Measurements from ENCODE around the gene RGSL1. TPM values are rescaled to one million over a fixed set of nuclear protein-coding genes. Genes with fewer than 3 reads are reported as not detected.

Gene RGSL1
- polyA plus RNA-seq, 3 donors = not detected

DNA sequence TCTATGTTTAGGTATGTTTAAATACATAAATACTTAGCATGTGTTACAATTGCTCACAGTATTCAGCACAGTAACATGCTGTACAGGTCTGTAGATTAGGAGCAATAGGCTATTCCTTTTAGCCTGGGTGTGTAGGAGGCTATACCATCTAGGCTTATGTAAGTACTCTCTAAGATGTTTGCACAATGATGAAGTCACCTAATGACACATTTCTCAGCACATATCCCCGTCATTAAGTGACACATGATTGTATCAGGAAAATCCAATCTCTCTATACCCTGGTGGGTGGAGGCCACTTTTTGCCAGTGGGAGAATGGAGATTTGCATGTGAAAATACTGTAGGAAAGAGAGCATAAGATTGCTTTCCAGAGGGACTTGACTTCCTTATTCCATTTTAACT is 43.9 kb upstream of the RGSL1 start:
- Mint-ChIP-seq H3K27me3 (ENCODE audit: low read depth in 3 of 3) (peaks cover 2 to 7% (median 4%) of the 10 kb centered on the region in 3 donors), H3K4me3 (no peak overlapping the region), H3K4me1 (no peaks in the 10 kb centered on the region), H3K9me3 (peaks cover 4 to 11% (median 8%) of the 10 kb centered on the region in 7 donors), H3K27ac (no peak overlapping the region), H3K36me3 (no peaks in the 10 kb centered on the region)
- no peaks in the 10 kb centered on the region for H3K27me3 ChIP-seq (ENCODE audit: control insufficient read depth in 2 of 2, insufficient read depth in 2 of 2, low read length in 2 of 2)
- no peak overlapping the region for H3K27ac ChIP-seq (ENCODE audit: low read depth in 1 of 2, low read length in 2 of 2)
- H3K36me3 ChIP-seq (replicated peaks in 1 of 2; ENCODE audit: control insufficient read depth in 1 of 2, insufficient read depth in 2 of 2, low read length in 2 of 2) = no peaks in the 10 kb centered on the region
- H3K4me2 ChIP-seq (replicated peaks; ENCODE audit: extremely low read depth, low read length, poor library complexity, severe bottlenecking) = no peak overlapping the region
- H3K79me2 ChIP-seq (ENCODE audit: insufficient read depth, low read length) = no peaks in the 10 kb centered on the region
- H3K4me3 ChIP-seq (replicated peaks in 1 of 3; ENCODE audit: low read depth in 2 of 3, low read length in 3 of 3) = no peak overlapping the region
- intact Hi-C loops (cut with micrococcal nuclease) = no loop called here
- no CpG with 5 or more reads among the region's 1 CpG for WGBS (ENCODE audit: insufficient coverage)
- no peaks in the 10 kb centered on the region for H4K20me1 ChIP-seq (ENCODE audit: insufficient read depth, low read length)
- H3K9me3 ChIP-seq (replicated peaks in 1 of 2; ENCODE audit: control insufficient read depth in 1 of 2, insufficient read depth in 1 of 2, low read length in 2 of 2) = peaks cover 3 to 6% of the 10 kb centered on the region in 2 donors
- no peaks in the 10 kb centered on the region for H3K4me1 ChIP-seq (ENCODE audit: control insufficient read depth in 1 of 2, insufficient read depth in 2 of 2, low read length in 2 of 2)
- H2AFZ ChIP-seq (ENCODE audit: insufficient read depth, low read depth, low read length, poor library complexity, severe bottlenecking) = no peak overlapping the region
- TF ChIP-seq, protein P1, sequence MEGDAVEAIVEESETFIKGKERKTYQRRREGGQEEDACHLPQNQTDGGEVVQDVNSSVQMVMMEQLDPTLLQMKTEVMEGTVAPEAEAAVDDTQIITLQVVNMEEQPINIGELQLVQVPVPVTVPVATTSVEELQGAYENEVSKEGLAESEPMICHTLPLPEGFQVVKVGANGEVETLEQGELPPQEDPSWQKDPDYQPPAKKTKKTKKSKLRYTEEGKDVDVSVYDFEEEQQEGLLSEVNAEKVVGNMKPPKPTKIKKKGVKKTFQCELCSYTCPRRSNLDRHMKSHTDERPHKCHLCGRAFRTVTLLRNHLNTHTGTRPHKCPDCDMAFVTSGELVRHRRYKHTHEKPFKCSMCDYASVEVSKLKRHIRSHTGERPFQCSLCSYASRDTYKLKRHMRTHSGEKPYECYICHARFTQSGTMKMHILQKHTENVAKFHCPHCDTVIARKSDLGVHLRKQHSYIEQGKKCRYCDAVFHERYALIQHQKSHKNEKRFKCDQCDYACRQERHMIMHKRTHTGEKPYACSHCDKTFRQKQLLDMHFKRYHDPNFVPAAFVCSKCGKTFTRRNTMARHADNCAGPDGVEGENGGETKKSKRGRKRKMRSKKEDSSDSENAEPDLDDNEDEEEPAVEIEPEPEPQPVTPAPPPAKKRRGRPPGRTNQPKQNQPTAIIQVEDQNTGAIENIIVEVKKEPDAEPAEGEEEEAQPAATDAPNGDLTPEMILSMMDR (IDR thresholded peaks at IDR 0.05) = no peak
- no peak for DNase-seq
- H3K9ac ChIP-seq (ENCODE audit: insufficient read depth, low read length, poor library complexity, severe bottlenecking) = no peak overlapping the region

DNA sequence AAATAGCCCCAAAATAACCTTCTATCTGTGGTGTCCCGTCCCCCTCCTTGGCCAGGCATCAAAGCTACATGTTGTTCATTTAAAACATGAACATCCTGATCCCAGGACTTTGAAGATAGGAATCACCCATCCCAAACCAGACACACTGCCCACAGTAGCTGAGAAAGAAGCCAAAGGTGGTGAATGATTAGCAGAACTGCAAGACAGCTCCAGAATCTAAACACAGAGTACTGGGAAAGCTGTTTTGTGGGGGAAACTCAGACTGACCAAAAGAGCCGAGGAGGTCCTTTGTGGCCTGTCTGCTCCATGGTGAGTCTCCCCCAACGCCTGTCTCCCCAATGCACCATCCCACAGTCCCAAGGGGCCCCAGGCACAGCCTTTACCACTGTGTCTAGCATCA is 42.2 kb upstream of the RGSL1 start:
- no peaks in the 10 kb centered on the region for H3K79me2 ChIP-seq (ENCODE audit: insufficient read depth, low read length)
- H3K9ac ChIP-seq (ENCODE audit: insufficient read depth, low read length, poor library complexity, severe bottlenecking) = no peak overlapping the region
- Mint-ChIP-seq H3K36me3 (no peaks in the 10 kb centered on the region), H3K9me3 (peaks cover 4 to 11% (median 8%) of the 10 kb centered on the region in 7 donors), H3K27ac (no peak overlapping the region), H3K27me3 (ENCODE audit: low read depth in 3 of 3) (peaks cover 0 to 7% (median 6%) of the 10 kb centered on the region in 3 donors), H3K4me1 (no peaks in the 10 kb centered on the region), H3K4me3 (no peak overlapping the region)
- H3K4me2 ChIP-seq (replicated peaks; ENCODE audit: extremely low read depth, low read length, poor library complexity, severe bottlenecking) = no peak overlapping the region
- peaks cover 3 to 6% of the 10 kb centered on the region in 2 donors for H3K9me3 ChIP-seq (replicated peaks in 1 of 2; ENCODE audit: control insufficient read depth in 1 of 2, insufficient read depth in 1 of 2, low read length in 2 of 2)
- intact Hi-C loops (cut with micrococcal nuclease) = no loop called here
- TF ChIP-seq, protein P1 (IDR thresholded peaks at IDR 0.05) = no peak
- no peaks in the 10 kb centered on the region for H4K20me1 ChIP-seq (ENCODE audit: insufficient read depth, low read length)
- H3K27ac ChIP-seq (ENCODE audit: low read depth in 1 of 2, low read length in 2 of 2) = no peak overlapping the region
- WGBS (ENCODE audit: insufficient coverage) = 62% methylated on average over 3 of the region's 3 CpGs
- H3K36me3 ChIP-seq (replicated peaks in 1 of 2; ENCODE audit: control insufficient read depth in 1 of 2, insufficient read depth in 2 of 2, low read length in 2 of 2) = no peaks in the 10 kb centered on the region
- H3K4me3 ChIP-seq (replicated peaks in 1 of 3; ENCODE audit: low read depth in 2 of 3, low read length in 3 of 3) = no peak overlapping the region
- no peaks in the 10 kb centered on the region for H3K4me1 ChIP-seq (ENCODE audit: control insufficient read depth in 1 of 2, insufficient read depth in 2 of 2, low read length in 2 of 2)
- no peak overlapping the region for H2AFZ ChIP-seq (ENCODE audit: insufficient read depth, low read depth, low read length, poor library complexity, severe bottlenecking)
- DNase-seq = no peak
- no peaks in the 10 kb centered on the region for H3K27me3 ChIP-seq (ENCODE audit: control insufficient read depth in 2 of 2, insufficient read depth in 2 of 2, low read length in 2 of 2)

All from CD14-positive monocyte (primary cell).